HepG2 (cell line): ENCODE data around the gene NECAB2. TPM values are rescaled to one million over a fixed set of nuclear protein-coding genes. Genes with fewer than 3 reads are reported as not detected.

ENCODE experiments used
- BORCS8-MEF2B ChIP-seq: sonication (generic); formaldehyde crosslinking; IDR thresholded peaks from 2 replicates; pipeline ENCODE4 v1.8.0; 2022; ENCODE audit warnings: mild to moderate bottlenecking, missing genetic modification reagents
- CBX2 ChIP-seq, 2 experiments: fragments of 200-600 bp in 1 of 2; sonication (generic); formaldehyde crosslinking in 1 of 2; IDR thresholded peaks; 2 replicates each; pipeline versions ENCODE4 v1.7.0 to v1.8.1; 2018 to 2022; ENCODE audit warnings: low read depth in 2 of 2, low read length in 1 of 2, mild to moderate bottlenecking in 1 of 2, missing genetic modification reagents in 1 of 2
- CEBPB ChIP-seq: IDR thresholded peaks from 2 replicates; pipeline ENCODE4 v1.6.1; 2011; ENCODE audit warnings: low read depth, low read length, improper control_type of control experiment, borderline replicate concordance
- FOXP1 ChIP-seq, 2 experiments: fragments of 450-650 bp in 1 of 2; IDR thresholded peaks; 2 replicates each; pipeline ENCODE4 v1.6.1; 2017 to 2018; ENCODE audit warnings: antibody characterized with exemption in 1 of 2
- FOXP4 ChIP-seq: sonication (generic); formaldehyde crosslinking; IDR thresholded peaks from 2 replicates; pipeline ENCODE4 v1.4.0; 2020; ENCODE audit warnings: missing genetic modification reagents
- RCOR2 ChIP-seq: IDR thresholded peaks from 2 replicates; pipeline ENCODE4 v1.6.1; 2016; ENCODE audit warnings: missing biosample characterization, missing genetic modification reagents
- RERE ChIP-seq: IDR thresholded peaks from 2 replicates; pipeline ENCODE4 v1.6.1; 2016; ENCODE audit warnings: low read depth, missing genetic modification reagents, missing compliant biosample characterization
- TGIF2 ChIP-seq: IDR thresholded peaks from 2 replicates; pipeline ENCODE4 v1.6.1; 2016; ENCODE audit warnings: control low read depth, missing compliant biosample characterization
- ZBED4 ChIP-seq: sonication (generic); formaldehyde crosslinking; IDR thresholded peaks from 2 replicates; pipeline ENCODE4 v1.4.0; 2020; ENCODE audit warnings: missing genetic modification reagents, borderline replicate concordance
- ZNF276 ChIP-seq: sonication (generic); formaldehyde crosslinking; IDR thresholded peaks from 2 replicates; pipeline ENCODE4 v1.4.0; 2020; ENCODE audit warnings: mild to moderate bottlenecking, low read depth, missing genetic modification reagents
- ZNF432 ChIP-seq: sonication (generic); formaldehyde crosslinking; IDR thresholded peaks from 2 replicates; pipeline ENCODE4 v1.5.0; 2020; ENCODE audit warnings: missing genetic modification reagents, mild to moderate bottlenecking, borderline replicate concordance
- ZNF572 ChIP-seq: sonication (generic); formaldehyde crosslinking; IDR thresholded peaks from 2 replicates; pipeline ENCODE4 v1.5.1; 2020; ENCODE audit warnings: mild to moderate bottlenecking, missing genetic modification reagents
- ZNF773 ChIP-seq: sonication (generic); formaldehyde crosslinking; IDR thresholded peaks from 2 replicates; pipeline ENCODE4 v1.4.0; 2020; ENCODE audit warnings: missing genetic modification reagents, borderline replicate concordance
- polyA plus RNA-seq, 8 experiments: library from polyadenylated mRNA; depleted of rRNA in 3 of 8; stranded (reverse) in 7 of 8; unstranded in 1 of 8; fragments of >200 nt; fragmentation: Illumina TruSeq in 4 of 8; extraction: Trizol in 4 of 8; gene quantifications; 2 replicates each; pipeline versions ENCODE4 v1.2.1 to v1.2.3, GENCODE V29; 2011 to 2016; ENCODE audit warnings: low read depth in 4 of 8, missing spikeins in 1 of 8, mixed read lengths in 1 of 8; ENCODE audit not compliant: insufficient read depth in 1 of 8
- total RNA-seq, 5 experiments: library from RNA; depleted of rRNA; stranded (reverse); fragments of >200 nt; fragmentation: Illumina TruSeq; extraction: Trizol; gene quantifications; 2 replicates each; pipeline ENCODE4 v1.2.3, GENCODE V29; 2016; ENCODE audit warnings: low read depth in 1 of 5

NECAB2 gene
- total and polyA plus RNA-seq, 2 of the 13 experiments (the other 11 are each of a cell fraction or from before 2014, with no cell fraction given): 0.21 to 0.49 TPM

GRCh38 chr16:83952940-83953795 is 14.9 kb upstream of the NECAB2 start, which contains the start of gene OSGIN1 (continued):
- TF ChIP-seq ZBED4 (CRISPR knock-in tag): peak; percentile 89
- TF ChIP-seq ZNF572: 0 out of 2 replicates have a peak, but pooled peaks have one; percentile 38
- 0 out of 2 replicates have a peak, but pooled peaks have one; percentile 68 for TF ChIP-seq ZNF773
- TF ChIP-seq FOXP1 (IDR thresholded peaks at IDR 0.05): no peak
- TF ChIP-seq FOXP1 (CRISPR knock-in tag; IDR thresholded peaks at IDR 0.05): peak; percentile 47; the same call in 1 of the 2 replicates
- TF ChIP-seq ZNF432 (CRISPR knock-in tag): no peak
- 0 out of 2 replicates have a peak, but pooled peaks have one; percentile 34 for TF ChIP-seq ZNF276 (CRISPR knock-in tag)
- no peak for TF ChIP-seq RERE (CRISPR knock-in tag)
- TF ChIP-seq CBX2 (IDR thresholded peaks at IDR 0.05; ENCODE audit: low read depth, low read length): no peak
- no peak for TF ChIP-seq CBX2 (CRISPR knock-in tag; IDR thresholded peaks at IDR 0.05; ENCODE audit: low read depth)
- TF ChIP-seq RCOR2: no peak
- TF ChIP-seq TGIF2 (CRISPR knock-in tag): peak; percentile 94
- TF ChIP-seq BORCS8-MEF2B (CRISPR knock-in tag): peak; percentile 81
- TF ChIP-seq FOXP4 (CRISPR knock-in tag): peak; percentile 76
- TF ChIP-seq CEBPB: peak; percentile 2; the same call in 1 of the 2 replicates
